Fibroblast of lung (primary cell): ENCODE data around the gene HOXB7. TPM values are rescaled to one million over a fixed set of nuclear protein-coding genes. Genes with fewer than 3 reads are reported as not detected.

Experiments used
- DNase-seq, 2 donors: peaks; one replicate each; pipeline versions ENCODE4 v3.0.0 to v3.0.0-alpha.2; 2010; ENCODE audit warnings: low read depth in 2 of 2
- H2AFZ ChIP-seq: 2 replicates; pipeline ENCODE4 v1.5.1; 2012; ENCODE audit warnings: low read length, control low read depth, inconsistent platforms
- H3K27ac ChIP-seq: 2 replicates; pipeline ENCODE4 v1.5.1; 2011; ENCODE audit warnings: low read length, control low read depth; ENCODE audit not compliant: insufficient read depth
- H3K27me3 ChIP-seq: 2 replicates; pipeline ENCODE4 v1.5.1; 2011; ENCODE audit warnings: mild to moderate bottlenecking, low read length; ENCODE audit not compliant: control insufficient read depth, insufficient read depth
- H3K36me3 ChIP-seq: 2 replicates; pipeline ENCODE4 v1.5.1; 2011; ENCODE audit warnings: low read length; ENCODE audit not compliant: control insufficient read depth, insufficient read depth
- H3K4me1 ChIP-seq: 2 replicates; pipeline ENCODE4 v1.5.1; 2011; ENCODE audit warnings: low read length; ENCODE audit not compliant: control insufficient read depth, insufficient read depth; ENCODE audit errors: extremely low read depth
- H3K4me2 ChIP-seq: 2 replicates; pipeline ENCODE4 v1.5.1; 2011; ENCODE audit warnings: low read length, control low read depth; ENCODE audit not compliant: insufficient read depth; ENCODE audit errors: extremely low read depth
- H3K4me3 ChIP-seq, 4 experiments: fragments of 200-600 bp in 1 of 4; sonication (generic) in 1 of 4; replicated peaks in 1 of 4; 2 replicates each; pipeline ENCODE4 v1.5.1; 2011 to 2016; ENCODE audit warnings: low read length in 4 of 4, low read depth in 3 of 4, mild to moderate bottlenecking in 3 of 4, control low read depth in 2 of 4, inconsistent platforms in 1 of 4, mixed read lengths in 1 of 4; ENCODE audit not compliant: insufficient read depth in 1 of 4; ENCODE audit errors: control extremely low read depth in 1 of 4
- H3K79me2 ChIP-seq: 2 replicates; pipeline ENCODE4 v1.5.1; 2012; ENCODE audit warnings: mild to moderate bottlenecking, low read length, inconsistent platforms; ENCODE audit not compliant: control insufficient read depth, insufficient read depth
- H3K9ac ChIP-seq: 2 replicates; pipeline ENCODE4 v1.5.1; 2011; ENCODE audit warnings: mild to moderate bottlenecking, low read length, control low read depth; ENCODE audit not compliant: insufficient read depth
- H3K9me3 ChIP-seq: 2 replicates; pipeline ENCODE4 v1.5.1; 2012; ENCODE audit warnings: low read depth, low read length; ENCODE audit not compliant: control insufficient read depth, insufficient read depth
- H4K20me1 ChIP-seq: 2 replicates; pipeline ENCODE4 v1.5.1; 2011; ENCODE audit warnings: low read length; ENCODE audit not compliant: control insufficient read depth, insufficient read depth; ENCODE audit errors: extremely low read depth
- CTCF ChIP-seq, 2 donors: IDR thresholded peaks in 1 of 2; conservative IDR thresholded peaks in 1 of 2; 1 replicate in 1 of 2; 2 replicates in 1 of 2; pipeline ENCODE4 v1.5.1; 2011 to 2012; ENCODE audit warnings: low read length in 2 of 2, control low read depth in 1 of 2, inconsistent platforms in 1 of 2, low read depth in 1 of 2, mild to moderate bottlenecking in 1 of 2
- EZH2 ChIP-seq: IDR thresholded peaks from 2 replicates; pipeline ENCODE4 v1.5.1; 2012; ENCODE audit warnings: low read length, control low read depth, mild to moderate bottlenecking; ENCODE audit errors: missing control alignments
- polyA plus RNA-seq, 2 donors: library from polyadenylated mRNA; depleted of rRNA in 1 of 2; stranded (reverse) in 1 of 2; unstranded in 1 of 2; fragments of >200 nt; gene quantifications; 2 replicates each; pipeline ENCODE4 v1.2.1, GENCODE V29; 2011 to 2012; ENCODE audit warnings: missing spikeins in 1 of 2
- total RNA-seq: library from RNA; depleted of rRNA; stranded (reverse); fragments of >200 nt; gene quantifications from 2 replicates; pipeline ENCODE4 v1.2.1, GENCODE V29; 2014

Gene HOXB7
- total and polyA plus RNA-seq, 2 donors (not counting 1 experiment from before 2014, with no cell fraction given): 7.4 to 12.7 TPM

GRCh38 chr17:48645639-48646182 lies 34.9 kb upstream of the HOXB7 start:
- Histone ChIP-seq H3K36me3 (no peaks in the 10 kb centered on the region), H3K4me2 (no peak overlapping the region), H3K9me3 (no peaks in the 10 kb centered on the region), H3K27me3 (peaks cover 70% of the 10 kb centered on the region), H3K27ac (no peak overlapping the region), H2AFZ (no peak overlapping the region), H3K4me1 (no peaks in the 10 kb centered on the region), H3K4me3 (no peak overlapping the region), H3K79me2 (no peaks in the 10 kb centered on the region), H4K20me1 (no peaks in the 10 kb centered on the region), H3K9ac (no peak overlapping the region)
- TF ChIP-seq CTCF (conservative IDR thresholded peaks at IDR 0.05 in 1 of 2, IDR thresholded peaks at IDR 0.05 in 1 of 2; ENCODE audit: low read depth in 1 of 2, low read length in 2 of 2): no peak
- TF ChIP-seq EZH2: no peak
- no peak for DNase-seq

- no peak overlapping the region for H3K4me3 ChIP-seq
- H3K9ac ChIP-seq: no peak overlapping the region
- no peak overlapping the region for H3K4me2 ChIP-seq
- no peak overlapping the region for H3K27ac ChIP-seq
- peaks cover 76% of the 10 kb centered on the region for H3K27me3 ChIP-seq
- no peak overlapping the region for H2AFZ ChIP-seq
- H3K36me3 ChIP-seq: no peaks in the 10 kb centered on the region
- no peaks in the 10 kb centered on the region for H3K9me3 ChIP-seq
- H3K4me1 ChIP-seq: no peaks in the 10 kb centered on the region
- no peaks in the 10 kb centered on the region for H3K79me2 ChIP-seq
- no peaks in the 10 kb centered on the region for H4K20me1 ChIP-seq
- DNase-seq: no peak
- no peak for TF ChIP-seq EZH2
These were observed 34.2 kb upstream of the HOXB7 start for GRCh38 chr17:48644910-48645557.

- H3K79me2 ChIP-seq: no peaks in the 10 kb centered on the region
- TF ChIP-seq CTCF (conservative IDR thresholded peaks at IDR 0.05 in 1 of 2, IDR thresholded peaks at IDR 0.05 in 1 of 2; ENCODE audit: low read depth in 1 of 2, low read length in 2 of 2) (no peak), EZH2 (peak; percentile 57)
- no peak overlapping the region for H3K9ac ChIP-seq
- no peak overlapping the region for H3K4me2 ChIP-seq
- peaks cover 83% of the 10 kb centered on the region for H3K27me3 ChIP-seq
- H3K36me3 ChIP-seq: no peaks in the 10 kb centered on the region
- no peaks in the 10 kb centered on the region for H3K9me3 ChIP-seq
- H3K27ac ChIP-seq: no peak overlapping the region
- no peaks in the 10 kb centered on the region for H4K20me1 ChIP-seq
- H3K4me1 ChIP-seq: no peaks in the 10 kb centered on the region
- DNase-seq: no peak
- H2AFZ ChIP-seq: no peak overlapping the region
- no peak overlapping the region for H3K4me3 ChIP-seq
These were observed 33.3 kb upstream of the HOXB7 start for GRCh38 chr17:48644159-48644558.
